Ishikawa (cell line): ENCODE measurements around the gene USO1.

Source experiments
- CEBPB ChIP-seq: IDR thresholded peaks from 2 replicates; pipeline ENCODE4 v1.6.1; 2012
- CREB1 ChIP-seq: IDR thresholded peaks from 2 replicates; pipeline ENCODE4 v1.6.1; 2012; ENCODE audit warnings: low read depth
- EGR1 ChIP-seq: IDR thresholded peaks from 2 replicates; pipeline ENCODE4 v1.6.1; 2012
- EP300 ChIP-seq: IDR thresholded peaks from 2 replicates; pipeline ENCODE4 v1.6.1; 2012; ENCODE audit warnings: borderline replicate concordance
- FOXM1 ChIP-seq: IDR thresholded peaks from 2 replicates; pipeline ENCODE4 v1.6.1; 2012; ENCODE audit warnings: low read depth, borderline replicate concordance
- MAX ChIP-seq: IDR thresholded peaks from 2 replicates; pipeline ENCODE4 v1.6.1; 2012
- NFIC ChIP-seq: IDR thresholded peaks from 2 replicates; pipeline ENCODE4 v1.6.1; 2012
- RAD21 ChIP-seq: IDR thresholded peaks from 2 replicates; pipeline ENCODE4 v1.6.1; 2012; ENCODE audit warnings: low read depth
- REST ChIP-seq: IDR thresholded peaks from 2 replicates; pipeline ENCODE4 v1.6.1; 2012; ENCODE audit warnings: low read depth, mild to moderate bottlenecking
- TAF1 ChIP-seq: IDR thresholded peaks from 2 replicates; pipeline ENCODE4 v1.6.1; 2012; ENCODE audit warnings: low read depth, mild to moderate bottlenecking
- TCF12 ChIP-seq: IDR thresholded peaks from 2 replicates; pipeline ENCODE4 v1.6.1; 2012; ENCODE audit warnings: low read depth
- TEAD4 ChIP-seq: IDR thresholded peaks from 2 replicates; pipeline ENCODE4 v1.6.1; 2012
- USF1 ChIP-seq: IDR thresholded peaks from 2 replicates; pipeline ENCODE4 v1.6.1; 2012
- YY1 ChIP-seq: IDR thresholded peaks from 2 replicates; pipeline ENCODE4 v1.6.1; 2012; ENCODE audit warnings: low read depth
- ZBTB7A ChIP-seq: IDR thresholded peaks from 2 replicates; pipeline ENCODE4 v1.6.1; 2012; ENCODE audit warnings: low read depth

The USO1 gene

GRCh38 chr4:75741027-75741426, 16.6 kb downstream of the USO1 start:
- TF ChIP-seq TEAD4 (no peak), RAD21 (no peak), TCF12 (no peak), REST (no peak), NFIC (no peak), CEBPB (no peak), USF1 (no peak), ZBTB7A (no peak), TAF1 (no peak), MAX (no peak), YY1 (no peak), FOXM1 (no peak), EP300 (no peak), EGR1 (no peak), CREB1 (no peak)

- TF ChIP-seq MAX (no peak), ZBTB7A (no peak), CEBPB (no peak), TAF1 (no peak), NFIC (no peak), TCF12 (no peak)
Measured at GRCh38 chr4:75742451-75742850, 18.1 kb downstream of the USO1 start.

GRCh38 chr4:75745161-75745560, 20.8 kb downstream of the USO1 start:
- TF ChIP-seq RAD21 = no peak
- no peak for TF ChIP-seq USF1
- TF ChIP-seq REST = no peak
- TF ChIP-seq ZBTB7A = no peak
- TF ChIP-seq TCF12 = no peak
- TF ChIP-seq EGR1 = no peak
- TF ChIP-seq CREB1 = no peak

GRCh38 chr4:75745721-75746199, 21.4 kb downstream of the USO1 start:
- no peak for TF ChIP-seq MAX
- no peak for TF ChIP-seq FOXM1
- no peak for TF ChIP-seq USF1
- TF ChIP-seq CEBPB = no peak
- no peak for TF ChIP-seq TAF1
- TF ChIP-seq NFIC = no peak
- no peak for TF ChIP-seq YY1
- TF ChIP-seq EP300 = no peak
- no peak for TF ChIP-seq CREB1
- no peak for TF ChIP-seq REST
- no peak for TF ChIP-seq RAD21
- no peak for TF ChIP-seq TEAD4
- TF ChIP-seq TCF12 = no peak
- no peak for TF ChIP-seq EGR1
- no peak for TF ChIP-seq ZBTB7A
